ENCODE measurements around the gene SHOC2. TPM values are rescaled to one million over a fixed set of nuclear protein-coding genes. Genes with fewer than 3 reads are reported as not detected.

SHOC2 gene
- polyA plus RNA-seq, 3 donors, result 13.9 to 69.9 (median 68.9) TPM

DNA sequence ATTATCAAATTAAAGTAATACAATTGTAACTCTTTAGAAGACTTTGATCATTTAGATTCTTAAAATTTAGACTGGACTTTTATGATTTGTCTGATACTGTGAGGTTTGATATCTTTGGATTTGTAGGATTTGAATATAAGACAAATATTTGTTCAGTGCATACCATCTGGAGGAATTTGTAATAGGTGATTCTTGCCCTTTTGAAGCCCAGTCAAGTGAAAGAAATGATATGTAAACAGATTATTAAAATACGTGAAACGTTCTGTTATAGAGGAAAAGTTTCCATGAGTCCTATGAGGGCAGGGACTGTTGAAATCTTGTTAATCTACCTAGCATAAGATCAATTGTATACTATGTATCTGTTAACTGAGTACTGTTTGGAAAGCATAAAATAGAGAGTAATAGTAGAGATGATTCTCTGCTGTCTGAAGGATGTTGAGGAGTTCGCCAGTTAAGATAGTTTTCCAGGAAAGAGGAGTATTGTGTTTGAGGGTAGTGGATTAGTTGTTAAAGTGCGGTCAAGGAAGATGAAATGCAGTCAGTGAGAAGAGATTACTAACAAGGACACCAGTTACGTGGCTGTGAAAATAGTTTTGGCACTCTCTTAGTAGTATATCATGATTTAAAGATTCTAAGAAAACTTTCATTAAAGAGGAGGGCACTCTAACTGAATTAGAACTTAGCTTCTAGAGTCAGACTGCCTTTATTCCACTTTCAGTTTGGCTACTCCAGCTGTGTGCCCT is 33.3 kb upstream of the SHOC2 start:
- intact Hi-C loops (cut with micrococcal nuclease), result no loop called here
- peaks cover 76 to 81% of the 10 kb centered on the region in 2 donors for H3K36me3 Mint-ChIP-seq

DNA sequence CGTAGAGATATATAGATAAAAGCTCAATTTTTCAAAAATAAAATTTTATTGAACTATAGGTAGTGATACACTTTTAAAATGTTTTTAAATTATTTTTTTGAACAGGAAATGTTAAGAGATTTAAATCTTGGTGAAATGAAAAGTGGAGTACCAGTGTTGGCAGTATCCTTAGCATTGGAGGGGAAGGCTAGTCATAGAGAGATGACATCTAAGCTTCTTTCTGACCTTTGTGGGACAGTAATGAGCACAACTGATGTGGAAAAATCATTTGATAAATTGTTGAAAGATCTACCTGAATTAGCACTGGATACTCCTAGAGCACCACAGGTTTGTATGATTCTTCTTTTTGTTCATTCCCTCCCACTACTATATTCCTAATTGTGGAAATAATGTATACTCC is 31.8 kb upstream of the SHOC2 start:
- no peaks in the 10 kb centered on the region for H3K4me1 ChIP-seq (ENCODE audit: control insufficient read depth in 1 of 2, insufficient read depth in 2 of 2, low read length in 2 of 2)
- Mint-ChIP-seq H3K9me3 (no peaks in the 10 kb centered on the region), H3K4me3 (no peak overlapping the region), H3K27ac (peak overlapping the region in 1 of 7 donors; percentile 58), H3K36me3 (peaks cover 73 to 81% of the 10 kb centered on the region in 2 donors), H3K27me3 (ENCODE audit: low read depth in 3 of 3) (no peaks in the 10 kb centered on the region), H3K4me1 (no peaks in the 10 kb centered on the region)
- H3K4me2 ChIP-seq (replicated peaks; ENCODE audit: extremely low read depth, low read length, poor library complexity, severe bottlenecking), result no peak overlapping the region
- H3K9ac ChIP-seq (ENCODE audit: insufficient read depth, low read length, poor library complexity, severe bottlenecking), result no peak overlapping the region
- WGBS (ENCODE audit: insufficient coverage), result no CpG with 5 or more reads among the region's 1 CpG
- no peak for DNase-seq
- no peaks in the 10 kb centered on the region for H3K27me3 ChIP-seq (ENCODE audit: control insufficient read depth in 2 of 2, insufficient read depth in 2 of 2, low read length in 2 of 2)
- peaks cover 12% of the 10 kb centered on the region for H3K79me2 ChIP-seq (ENCODE audit: insufficient read depth, low read length)
- H3K4me3 ChIP-seq (replicated peaks in 1 of 3; ENCODE audit: low read depth in 2 of 3, low read length in 3 of 3), result no peak overlapping the region
- peaks cover 62% of the 10 kb centered on the region for H4K20me1 ChIP-seq (ENCODE audit: insufficient read depth, low read length)
- peaks cover 91 to 99% of the 10 kb centered on the region in 2 donors for H3K36me3 ChIP-seq (replicated peaks in 1 of 2; ENCODE audit: control insufficient read depth in 1 of 2, insufficient read depth in 2 of 2, low read length in 2 of 2)
- no peak overlapping the region for H2AFZ ChIP-seq (ENCODE audit: insufficient read depth, low read depth, low read length, poor library complexity, severe bottlenecking)
- TF ChIP-seq, protein P1, sequence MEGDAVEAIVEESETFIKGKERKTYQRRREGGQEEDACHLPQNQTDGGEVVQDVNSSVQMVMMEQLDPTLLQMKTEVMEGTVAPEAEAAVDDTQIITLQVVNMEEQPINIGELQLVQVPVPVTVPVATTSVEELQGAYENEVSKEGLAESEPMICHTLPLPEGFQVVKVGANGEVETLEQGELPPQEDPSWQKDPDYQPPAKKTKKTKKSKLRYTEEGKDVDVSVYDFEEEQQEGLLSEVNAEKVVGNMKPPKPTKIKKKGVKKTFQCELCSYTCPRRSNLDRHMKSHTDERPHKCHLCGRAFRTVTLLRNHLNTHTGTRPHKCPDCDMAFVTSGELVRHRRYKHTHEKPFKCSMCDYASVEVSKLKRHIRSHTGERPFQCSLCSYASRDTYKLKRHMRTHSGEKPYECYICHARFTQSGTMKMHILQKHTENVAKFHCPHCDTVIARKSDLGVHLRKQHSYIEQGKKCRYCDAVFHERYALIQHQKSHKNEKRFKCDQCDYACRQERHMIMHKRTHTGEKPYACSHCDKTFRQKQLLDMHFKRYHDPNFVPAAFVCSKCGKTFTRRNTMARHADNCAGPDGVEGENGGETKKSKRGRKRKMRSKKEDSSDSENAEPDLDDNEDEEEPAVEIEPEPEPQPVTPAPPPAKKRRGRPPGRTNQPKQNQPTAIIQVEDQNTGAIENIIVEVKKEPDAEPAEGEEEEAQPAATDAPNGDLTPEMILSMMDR (IDR thresholded peaks at IDR 0.05), result no peak
- no peak overlapping the region for H3K27ac ChIP-seq (ENCODE audit: low read depth in 1 of 2, low read length in 2 of 2)
- intact Hi-C loops (cut with micrococcal nuclease), result no loop called here
- H3K9me3 ChIP-seq (replicated peaks in 1 of 2; ENCODE audit: control insufficient read depth in 1 of 2, insufficient read depth in 1 of 2, low read length in 2 of 2), result no peaks in the 10 kb centered on the region

More for the DNA sequence above, 33.3 kb upstream of the SHOC2 start:
- no peaks in the 10 kb centered on the region for H3K9me3 Mint-ChIP-seq
- no peak for DNase-seq
- Histone ChIP-seq H4K20me1 (ENCODE audit: insufficient read depth, low read length) (peaks cover 69% of the 10 kb centered on the region), H2AFZ (ENCODE audit: insufficient read depth, low read depth, low read length, poor library complexity, severe bottlenecking) (no peak overlapping the region), H3K4me3 (replicated peaks in 1 of 3; ENCODE audit: low read depth in 2 of 3, low read length in 3 of 3) (no peak overlapping the region), H3K4me2 (replicated peaks; ENCODE audit: extremely low read depth, low read length, poor library complexity, severe bottlenecking) (no peak overlapping the region), H3K9ac (ENCODE audit: insufficient read depth, low read length, poor library complexity, severe bottlenecking) (no peak overlapping the region), H3K36me3 (replicated peaks in 1 of 2; ENCODE audit: control insufficient read depth in 1 of 2, insufficient read depth in 2 of 2, low read length in 2 of 2) (peaks cover 94 to 99% of the 10 kb centered on the region in 2 donors), H3K4me1 (ENCODE audit: control insufficient read depth in 1 of 2, insufficient read depth in 2 of 2, low read length in 2 of 2) (no peaks in the 10 kb centered on the region), H3K79me2 (ENCODE audit: insufficient read depth, low read length) (peaks cover 26% of the 10 kb centered on the region), H3K9me3 (replicated peaks in 1 of 2; ENCODE audit: control insufficient read depth in 1 of 2, insufficient read depth in 1 of 2, low read length in 2 of 2) (no peaks in the 10 kb centered on the region), H3K27ac (ENCODE audit: low read depth in 1 of 2, low read length in 2 of 2) (peak overlapping the region in 1 of 2 donors; percentile 45), H3K27me3 (ENCODE audit: control insufficient read depth in 2 of 2, insufficient read depth in 2 of 2, low read length in 2 of 2) (no peaks in the 10 kb centered on the region)
- no peak overlapping the region for H3K4me3 Mint-ChIP-seq
- 100% methylated on average over 2 of the region's 5 CpGs for WGBS (ENCODE audit: insufficient coverage)
- TF ChIP-seq, protein P1 (IDR thresholded peaks at IDR 0.05), result no peak
- no peaks in the 10 kb centered on the region for H3K27me3 Mint-ChIP-seq (ENCODE audit: low read depth in 3 of 3)
- peak overlapping the region in 1 of 7 donors; percentile 11 for H3K27ac Mint-ChIP-seq
- no peaks in the 10 kb centered on the region for H3K4me1 Mint-ChIP-seq
